Brain microvascular endothelial cell (primary cell): Measurements from ENCODE around the gene CPXM2.

Experiments used
- DNase-seq: peaks from one replicate; pipeline ENCODE4 v3.0.0-alpha.2; 2020
- H3K27ac ChIP-seq: fragments of 250-450 bp; sonication (Bioruptor Pico); 2 replicates; pipeline ENCODE4 v1.5.1; 2020; ENCODE audit warnings: mild to moderate bottlenecking, moderate library complexity
- H3K27me3 ChIP-seq: fragments of 250-450 bp; sonication (Bioruptor Pico); replicated peaks from 2 replicates; pipeline ENCODE4 v1.5.1; 2020; ENCODE audit warnings: mild to moderate bottlenecking
- H3K36me3 ChIP-seq: fragments of 250-450 bp; sonication (Bioruptor Pico); replicated peaks from 2 replicates; pipeline ENCODE4 v1.5.1; 2020; ENCODE audit warnings: mild to moderate bottlenecking
- H3K4me3 ChIP-seq: 2 replicates; pipeline ENCODE4 v1.5.1; 2011; ENCODE audit warnings: low read depth, mild to moderate bottlenecking, control low read depth, low read length, moderate library complexity
- in situ Hi-C: cut with HindIII; loops from 2 replicates; pipeline ENCODE4 v1.10.0; 2017; ENCODE audit warnings: low sequenced_read_pairs, low pct_ligation_motif_present
- TF ChIP-seq, protein P1 (sequence below): IDR thresholded peaks from 2 replicates; pipeline ENCODE4 v1.5.1; 2011; ENCODE audit warnings: low read depth, mild to moderate bottlenecking, moderate library complexity, low read length, control low read depth, inconsistent platforms; ENCODE audit errors: missing control alignments

CPXM2 gene

GRCh38 chr10:123909866-123910265, 18.3 kb upstream of the CPXM2 start:
- in situ Hi-C loops = no loop called here
- TF ChIP-seq, protein P1, sequence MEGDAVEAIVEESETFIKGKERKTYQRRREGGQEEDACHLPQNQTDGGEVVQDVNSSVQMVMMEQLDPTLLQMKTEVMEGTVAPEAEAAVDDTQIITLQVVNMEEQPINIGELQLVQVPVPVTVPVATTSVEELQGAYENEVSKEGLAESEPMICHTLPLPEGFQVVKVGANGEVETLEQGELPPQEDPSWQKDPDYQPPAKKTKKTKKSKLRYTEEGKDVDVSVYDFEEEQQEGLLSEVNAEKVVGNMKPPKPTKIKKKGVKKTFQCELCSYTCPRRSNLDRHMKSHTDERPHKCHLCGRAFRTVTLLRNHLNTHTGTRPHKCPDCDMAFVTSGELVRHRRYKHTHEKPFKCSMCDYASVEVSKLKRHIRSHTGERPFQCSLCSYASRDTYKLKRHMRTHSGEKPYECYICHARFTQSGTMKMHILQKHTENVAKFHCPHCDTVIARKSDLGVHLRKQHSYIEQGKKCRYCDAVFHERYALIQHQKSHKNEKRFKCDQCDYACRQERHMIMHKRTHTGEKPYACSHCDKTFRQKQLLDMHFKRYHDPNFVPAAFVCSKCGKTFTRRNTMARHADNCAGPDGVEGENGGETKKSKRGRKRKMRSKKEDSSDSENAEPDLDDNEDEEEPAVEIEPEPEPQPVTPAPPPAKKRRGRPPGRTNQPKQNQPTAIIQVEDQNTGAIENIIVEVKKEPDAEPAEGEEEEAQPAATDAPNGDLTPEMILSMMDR = no peak
- DNase-seq = no peak
- Histone ChIP-seq H3K27ac (no peak overlapping the region), H3K36me3 (no peaks in the 10 kb centered on the region), H3K4me3 (no peak overlapping the region), H3K27me3 (no peaks in the 10 kb centered on the region)

DNA sequence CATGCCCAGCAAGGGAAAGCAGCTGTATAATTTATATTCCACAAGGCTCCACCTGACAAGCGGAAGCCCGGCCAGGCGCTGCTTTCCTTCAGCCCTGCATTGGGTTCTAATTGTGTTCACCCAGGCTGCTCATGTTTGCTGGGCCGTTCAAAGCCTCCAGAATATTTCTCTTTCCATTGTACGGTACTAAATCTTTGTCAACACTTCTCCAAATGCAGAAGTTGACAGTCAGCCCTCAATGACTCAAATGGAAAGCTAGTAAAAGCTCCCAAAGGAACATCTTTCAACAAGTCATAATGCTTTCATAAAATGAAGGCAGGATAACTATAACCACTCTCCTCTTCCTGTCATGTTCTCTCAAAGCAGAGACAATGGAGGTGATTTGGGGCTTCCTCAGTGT, 17.8 kb upstream of the CPXM2 start:
- TF ChIP-seq, protein P1 = no peak
- DNase-seq = no peak

DNA sequence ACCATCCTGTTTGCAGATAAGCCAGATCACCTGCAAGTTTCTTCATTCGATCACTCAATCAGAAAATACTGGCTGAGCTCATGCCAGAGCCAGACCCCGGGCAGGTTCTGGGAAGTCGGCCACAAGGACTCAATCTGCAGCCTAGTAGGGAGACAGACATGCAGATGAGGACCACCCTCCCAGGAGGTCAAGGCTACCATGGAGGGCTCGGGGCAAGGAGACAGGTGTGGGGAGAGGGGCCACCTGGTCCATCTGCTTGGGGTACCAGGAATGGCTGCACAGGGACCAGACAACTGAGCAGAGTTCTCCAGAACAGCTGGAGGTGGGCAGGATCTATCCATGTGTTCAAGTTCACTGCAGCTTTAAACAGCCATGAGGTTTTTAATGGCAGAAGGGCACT, 16.8 kb upstream of the CPXM2 start:
- no peak for DNase-seq
- Histone ChIP-seq H3K27ac (no peak overlapping the region), H3K36me3 (no peaks in the 10 kb centered on the region), H3K27me3 (no peaks in the 10 kb centered on the region), H3K4me3 (no peak overlapping the region)
- TF ChIP-seq, protein P1 = no peak
- in situ Hi-C loops = no loop called here

More for the DNA sequence above, 17.8 kb upstream of the CPXM2 start:
- no peaks in the 10 kb centered on the region for H3K27me3 ChIP-seq
- H3K4me3 ChIP-seq = no peak overlapping the region
- H3K27ac ChIP-seq = no peak overlapping the region
- in situ Hi-C loops = no loop called here
- H3K36me3 ChIP-seq = no peaks in the 10 kb centered on the region

DNA sequence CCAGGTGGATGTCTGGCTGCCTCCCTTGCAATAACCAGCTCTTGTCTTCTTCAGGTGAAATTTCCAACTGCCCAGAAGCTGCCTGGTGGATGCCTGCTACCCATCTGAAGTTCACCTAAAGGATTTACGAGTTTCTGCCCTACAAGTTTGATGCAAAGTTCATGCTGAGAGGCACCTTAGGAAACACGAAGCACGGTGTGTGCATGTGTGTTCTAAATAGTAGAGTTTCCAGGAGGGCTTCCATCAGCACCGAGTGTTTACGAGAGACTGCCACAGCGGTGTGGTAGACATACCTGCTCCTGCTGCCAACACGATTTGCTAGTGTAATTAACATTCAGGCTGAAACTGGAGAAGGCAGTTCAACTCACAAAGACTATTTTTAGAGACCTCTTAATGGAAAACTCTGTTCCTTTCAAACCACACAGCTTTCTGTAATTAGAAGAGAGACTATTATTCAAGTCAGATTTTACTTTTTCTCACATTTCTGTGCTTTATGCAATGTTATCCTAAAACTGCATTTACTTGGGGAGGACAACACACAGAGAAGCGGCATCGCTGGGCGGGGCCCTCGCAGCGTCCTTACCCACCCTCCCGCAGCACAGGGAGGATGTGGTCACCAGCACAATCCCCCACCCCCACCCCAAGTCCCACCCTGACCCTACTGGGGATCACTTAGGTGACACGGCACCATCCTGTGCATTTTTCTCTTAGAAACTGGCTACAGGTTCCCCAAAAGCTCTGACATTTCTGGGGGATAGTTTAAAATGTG, 15.5 kb upstream of the CPXM2 start:
- Histone ChIP-seq H3K4me3 (no peak overlapping the region), H3K27ac (no peak overlapping the region), H3K27me3 (no peaks in the 10 kb centered on the region), H3K36me3 (no peaks in the 10 kb centered on the region)
- in situ Hi-C loops = no loop called here
- no peak for DNase-seq
- TF ChIP-seq, protein P1 = no peak

- Histone ChIP-seq H3K27ac (no peak overlapping the region), H3K4me3 (no peak overlapping the region), H3K36me3 (no peaks in the 10 kb centered on the region), H3K27me3 (no peaks in the 10 kb centered on the region)
- DNase-seq = no peak
- in situ Hi-C loops = no loop called here
- TF ChIP-seq, protein P1 = no peak
Observed at GRCh38 chr10:123906296-123906695, 14.7 kb upstream of the CPXM2 start.
